NCI-H2081 (cell line): ENCODE results near the gene RPS19.
"Not testable (repeated sequence)": the region's sequence is repeated elsewhere in the genome, so short reads cannot be mapped to it uniquely, and the experiment has no call there.

Experiments used
- DNase-seq, 2 experiments: peaks; one replicate each; lab custom pipeline; 2025; lab: John Stamatoyannopoulos, UW

Gene RPS19

DNA sequence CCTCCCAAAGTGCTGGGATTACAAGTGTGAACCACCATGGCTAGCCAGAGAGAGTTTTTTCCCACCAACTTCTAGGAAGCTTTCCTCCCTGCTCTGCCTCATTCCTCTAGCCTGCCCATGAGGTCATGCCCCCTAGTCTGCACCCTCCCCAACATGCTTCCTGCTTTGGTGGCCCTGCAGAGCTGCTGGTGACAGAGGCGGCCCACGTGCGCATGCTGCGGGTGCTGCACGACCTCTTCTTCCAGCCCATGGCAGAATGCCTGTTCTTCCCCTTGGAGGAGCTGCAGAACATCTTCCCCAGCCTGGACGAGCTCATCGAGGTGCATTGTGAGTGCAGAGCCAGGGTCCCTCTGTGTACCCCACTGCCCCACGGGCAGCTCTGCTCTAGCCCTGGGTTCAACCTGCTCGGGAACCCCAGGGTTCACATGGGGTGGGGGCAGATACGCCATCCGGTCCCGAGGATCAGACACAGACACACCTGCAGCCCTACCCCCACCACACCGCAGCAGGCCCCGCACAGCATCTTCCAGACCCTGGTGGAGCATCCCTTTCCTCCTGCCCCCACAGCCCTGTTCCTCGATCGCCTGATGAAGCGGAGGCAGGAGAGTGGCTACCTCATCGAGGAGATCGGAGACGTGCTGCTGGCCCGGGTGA, 41.8 kb downstream of the RPS19 start:
- no peak for DNase-seq

DNA sequence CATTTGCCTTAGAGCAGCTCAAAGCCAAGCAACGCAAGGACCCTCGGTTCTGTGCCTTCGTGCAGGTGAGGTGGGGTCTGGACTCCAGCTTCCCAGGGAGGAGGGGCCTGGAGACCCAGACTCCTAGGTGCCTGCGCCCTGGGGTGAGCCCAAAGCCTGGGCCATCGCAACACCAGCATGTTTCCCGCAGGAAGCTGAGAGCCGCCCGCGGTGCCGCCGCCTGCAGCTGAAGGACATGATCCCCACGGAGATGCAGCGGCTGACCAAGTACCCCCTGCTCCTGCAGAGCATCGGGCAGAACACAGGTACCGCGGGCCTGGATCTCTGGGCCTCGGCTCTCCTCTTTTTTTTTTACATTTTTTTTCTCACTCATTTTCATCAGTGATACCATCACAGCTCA, 42.5 kb downstream of the RPS19 start:
- DNase-seq = no peak

DNA sequence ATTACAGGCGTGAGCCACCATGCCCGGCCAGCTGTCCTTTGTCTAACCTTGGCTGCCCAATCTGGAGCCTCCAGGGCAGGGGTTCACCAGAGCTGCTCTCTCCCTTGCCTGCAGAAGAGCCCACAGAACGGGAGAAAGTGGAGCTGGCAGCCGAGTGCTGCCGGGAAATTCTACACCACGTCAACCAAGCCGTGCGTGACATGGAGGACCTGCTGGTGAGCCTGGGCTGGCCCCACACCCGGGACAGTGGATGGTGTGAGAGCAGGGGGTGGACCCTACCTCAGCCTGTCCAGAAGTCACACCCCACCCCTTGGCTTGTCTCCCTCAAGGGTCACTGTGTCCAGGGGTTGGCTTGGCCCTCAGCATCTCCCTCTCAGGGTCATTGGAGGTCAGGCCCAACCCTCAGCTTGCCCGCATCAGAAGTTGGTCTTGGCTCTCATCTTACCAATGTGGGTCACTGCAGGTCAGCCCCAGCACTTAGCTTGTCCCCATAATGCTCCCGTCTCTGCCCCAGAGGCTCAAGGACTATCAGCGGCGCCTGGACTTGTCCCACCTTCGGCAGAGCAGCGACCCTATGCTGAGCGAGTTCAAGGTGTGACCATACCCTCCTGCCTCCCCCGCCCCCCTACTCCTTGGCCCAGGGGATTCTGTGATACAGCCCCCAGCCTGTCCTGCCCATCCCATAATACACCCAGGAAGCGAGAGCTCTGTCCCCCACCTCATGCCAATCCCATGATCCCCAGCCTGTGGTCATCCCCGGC, 43.3 kb downstream of the RPS19 start:
- DNase-seq = no peak

DNA sequence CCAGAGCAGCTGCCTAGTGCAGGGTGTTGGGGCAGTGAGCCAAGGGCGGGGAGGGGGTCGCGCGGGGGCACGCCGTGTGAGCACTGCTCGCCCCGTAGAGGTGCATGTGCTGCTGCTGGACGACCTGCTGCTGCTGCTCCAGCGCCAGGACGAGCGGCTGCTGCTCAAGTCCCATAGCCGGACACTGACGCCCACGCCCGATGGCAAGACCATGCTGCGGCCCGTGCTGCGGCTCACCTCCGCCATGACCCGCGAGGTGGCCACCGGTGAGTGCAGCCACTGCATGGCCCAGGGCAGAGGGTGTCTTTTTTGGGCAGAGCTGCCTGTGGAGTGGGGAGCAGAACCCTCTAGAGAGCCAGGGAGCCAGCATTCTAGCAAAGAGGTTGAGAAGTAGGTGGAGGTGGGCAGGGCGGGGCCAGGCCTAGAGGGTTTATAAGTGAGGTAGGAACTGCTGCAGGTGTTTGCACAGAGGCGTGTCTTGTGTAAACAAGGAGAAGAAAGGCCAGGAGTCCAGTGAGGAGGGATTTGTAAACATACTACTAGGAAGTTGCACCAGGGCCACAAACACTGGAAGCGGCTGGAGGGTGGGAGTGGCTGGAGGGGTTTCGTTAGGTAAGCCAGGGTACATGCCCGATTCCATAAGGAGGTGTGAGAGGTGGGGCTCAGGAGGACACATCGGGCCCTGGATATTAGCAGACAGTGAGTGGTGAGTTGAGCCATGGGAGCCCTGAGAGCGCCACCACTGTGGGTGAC, 44.2 kb downstream of the RPS19 start:
- peak; percentile 53 to 56 for DNase-seq

DNA sequence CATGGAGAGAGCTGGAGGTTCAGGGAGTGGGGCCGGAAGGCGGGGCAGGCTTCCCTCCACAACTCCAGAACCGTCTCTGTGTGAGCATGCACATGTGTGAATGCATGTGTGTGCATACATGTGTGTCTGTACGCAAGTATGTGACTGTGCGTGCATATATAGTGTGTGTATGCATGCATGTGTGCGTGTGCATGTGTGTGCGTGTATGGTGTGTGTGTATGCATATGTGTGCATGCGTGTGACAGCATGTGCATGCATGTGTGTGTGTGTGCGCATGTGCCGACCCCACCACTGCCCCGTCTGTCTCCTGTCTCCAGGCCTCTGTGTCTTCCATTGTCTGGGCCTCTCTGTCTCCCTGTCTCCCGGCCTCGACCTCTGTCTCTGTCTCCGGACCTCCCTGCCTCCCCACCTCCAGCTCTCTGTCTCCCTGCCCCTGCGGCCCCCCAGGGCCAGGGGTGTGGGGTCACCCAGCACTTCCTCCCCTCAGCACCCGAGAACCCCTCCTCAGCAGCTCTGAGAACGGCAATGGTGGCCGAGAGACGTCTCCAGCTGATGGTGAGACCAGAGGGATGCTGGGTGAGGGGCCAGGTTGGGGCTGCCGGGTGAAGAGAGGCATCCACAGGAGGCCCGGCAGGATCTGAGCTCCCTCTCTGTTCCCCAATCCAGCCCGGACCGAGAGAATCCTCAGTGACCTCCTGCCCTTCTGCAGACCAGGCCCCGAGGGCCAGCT, 45.4 kb downstream of the RPS19 start:
- DNase-seq = no peak

DNA sequence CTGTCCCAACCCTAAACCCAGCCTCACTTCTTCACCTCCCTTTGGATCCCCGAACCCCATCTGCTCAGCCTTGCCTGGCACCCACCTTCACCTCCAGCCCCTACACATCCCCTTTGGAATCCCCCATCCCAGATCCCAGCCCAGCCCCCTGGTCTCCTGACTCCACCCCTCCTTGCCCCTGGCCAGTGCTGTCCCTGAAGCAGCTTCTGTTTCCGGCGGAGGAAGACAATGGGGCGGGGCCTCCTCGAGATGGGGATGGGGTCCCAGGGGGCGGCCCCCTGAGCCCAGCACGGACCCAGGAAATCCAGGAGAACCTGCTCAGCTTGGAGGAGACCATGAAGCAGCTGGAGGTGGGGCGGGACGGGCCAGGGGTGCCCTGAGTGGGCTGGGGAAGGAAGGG, 46.2 kb downstream of the RPS19 start:
- no peak for DNase-seq

DNA sequence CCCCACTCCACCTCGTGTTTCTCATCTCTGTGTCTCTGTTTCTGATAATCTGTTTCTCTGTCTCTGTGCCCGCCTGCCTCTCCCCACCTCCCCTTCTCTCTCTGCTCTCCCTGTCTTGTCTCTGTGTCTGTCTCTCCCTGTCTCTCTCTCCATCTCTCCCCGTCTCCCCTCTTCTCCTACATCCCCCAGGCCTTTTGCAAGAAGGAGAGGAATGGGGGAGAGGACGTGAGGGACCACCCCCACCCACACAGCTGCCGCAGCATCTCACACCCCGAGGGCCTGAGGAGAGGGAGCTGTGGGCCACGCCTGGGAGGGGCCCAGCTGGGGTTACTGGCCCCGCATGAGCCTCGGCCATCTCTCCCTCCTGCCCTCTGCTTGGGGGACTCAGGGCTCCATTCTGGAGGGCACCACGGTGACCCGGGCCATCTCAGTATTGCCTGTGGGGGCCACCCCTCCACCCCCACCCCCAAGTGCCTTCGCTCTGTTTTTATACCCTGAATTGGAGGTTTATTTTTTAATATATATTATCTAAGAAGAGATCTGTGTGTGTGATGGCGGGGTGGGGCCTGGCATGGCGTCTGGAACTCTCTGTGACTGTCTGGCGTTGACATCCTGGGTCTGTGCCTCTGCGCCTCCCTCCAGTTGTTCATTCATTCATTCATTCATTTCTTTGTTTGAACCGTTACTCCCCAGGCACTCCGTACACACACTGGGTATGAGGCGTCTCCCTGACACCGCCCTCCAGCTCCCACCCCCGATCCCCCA, 47.0 kb downstream of the RPS19 start:
- no peak for DNase-seq

DNA sequence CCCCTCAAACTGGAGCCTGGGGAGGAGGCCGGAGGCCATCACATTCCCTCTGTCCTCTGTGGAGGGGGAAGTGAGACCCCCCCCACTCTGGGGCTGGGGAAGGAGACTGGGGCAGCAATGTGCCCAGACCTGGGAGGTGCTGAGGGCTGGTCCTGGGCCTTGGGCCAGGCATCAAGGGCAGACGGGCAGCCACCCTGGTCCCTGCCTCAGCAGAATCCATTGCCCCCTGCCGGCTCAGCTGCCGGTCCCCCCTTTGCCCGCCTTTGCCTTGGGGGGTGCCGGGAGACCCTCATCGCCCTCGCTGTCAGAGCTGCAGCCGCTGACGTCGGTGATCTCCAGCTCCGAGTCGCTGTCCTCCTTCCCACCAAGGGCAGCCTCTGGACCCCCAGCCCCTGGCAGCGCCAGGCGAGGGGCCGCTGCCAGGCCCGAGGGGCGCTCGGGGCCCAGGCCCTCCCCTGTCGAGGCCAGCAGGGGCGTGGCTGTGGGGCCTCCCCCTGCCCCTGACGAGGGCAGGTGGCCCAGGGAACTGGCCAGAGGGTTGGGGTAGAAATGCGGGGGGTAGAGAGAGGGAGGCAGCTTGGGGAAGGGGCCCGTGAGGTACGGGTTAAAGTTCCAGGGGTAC, 48.0 kb downstream of the RPS19 start:
- DNase-seq = no peak

DNA sequence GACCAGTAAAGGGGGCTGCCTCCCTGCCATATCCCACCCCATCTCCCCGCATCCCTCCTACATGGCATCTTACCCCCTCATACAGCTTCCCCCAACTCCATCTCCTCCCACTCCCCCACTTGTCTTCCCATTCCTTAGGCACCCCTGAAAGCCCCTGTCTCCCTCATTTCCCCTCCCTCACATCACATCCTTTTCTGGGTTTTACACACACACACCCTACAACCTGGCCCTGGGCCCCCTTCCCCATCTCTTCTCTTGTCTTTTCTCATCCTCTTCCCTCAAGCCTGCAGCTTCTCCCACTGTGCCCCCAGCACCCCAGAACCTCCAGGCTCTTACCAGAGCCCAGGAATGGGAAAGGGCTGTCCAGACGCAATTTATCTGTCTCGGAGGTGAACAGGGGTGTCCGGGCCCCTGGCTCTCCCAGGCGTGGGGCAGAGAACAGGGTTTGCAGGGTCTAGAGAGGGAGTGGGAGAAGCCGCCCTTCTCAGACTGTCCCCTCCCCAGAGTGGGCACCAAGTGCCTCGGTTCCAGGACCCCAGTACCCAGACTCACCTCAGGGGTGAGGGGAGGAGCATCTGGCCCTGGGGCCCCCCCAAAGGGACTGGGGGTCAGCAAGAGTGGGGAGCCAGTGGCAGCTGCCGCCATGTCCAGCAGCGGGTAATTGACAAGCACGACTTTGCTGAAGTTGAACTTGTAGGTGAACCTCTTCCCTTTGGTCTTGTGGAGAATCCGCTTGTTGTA, 48.8 kb downstream of the RPS19 start:
- no peak for DNase-seq

DNA sequence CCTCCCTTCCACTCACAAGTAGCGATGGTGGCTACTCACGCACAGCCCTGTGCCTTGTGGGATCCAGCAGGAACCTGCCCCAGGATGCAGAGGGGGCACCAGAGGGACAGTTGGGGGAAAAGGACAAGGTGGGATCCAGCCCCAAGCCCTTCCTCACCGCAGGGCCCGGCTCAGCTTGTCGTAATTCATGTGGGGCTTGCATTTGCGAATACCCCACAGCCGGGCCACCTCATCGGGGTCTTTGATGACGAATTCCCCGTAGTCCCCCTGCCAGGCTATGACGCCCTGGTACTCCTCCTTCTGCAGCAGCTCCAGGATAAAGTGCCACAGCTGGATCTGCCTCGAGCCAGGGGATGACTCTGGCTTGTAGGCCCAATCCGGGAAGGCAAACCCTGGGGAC, 49.7 kb downstream of the RPS19 start:
- DNase-seq = no peak

DNA sequence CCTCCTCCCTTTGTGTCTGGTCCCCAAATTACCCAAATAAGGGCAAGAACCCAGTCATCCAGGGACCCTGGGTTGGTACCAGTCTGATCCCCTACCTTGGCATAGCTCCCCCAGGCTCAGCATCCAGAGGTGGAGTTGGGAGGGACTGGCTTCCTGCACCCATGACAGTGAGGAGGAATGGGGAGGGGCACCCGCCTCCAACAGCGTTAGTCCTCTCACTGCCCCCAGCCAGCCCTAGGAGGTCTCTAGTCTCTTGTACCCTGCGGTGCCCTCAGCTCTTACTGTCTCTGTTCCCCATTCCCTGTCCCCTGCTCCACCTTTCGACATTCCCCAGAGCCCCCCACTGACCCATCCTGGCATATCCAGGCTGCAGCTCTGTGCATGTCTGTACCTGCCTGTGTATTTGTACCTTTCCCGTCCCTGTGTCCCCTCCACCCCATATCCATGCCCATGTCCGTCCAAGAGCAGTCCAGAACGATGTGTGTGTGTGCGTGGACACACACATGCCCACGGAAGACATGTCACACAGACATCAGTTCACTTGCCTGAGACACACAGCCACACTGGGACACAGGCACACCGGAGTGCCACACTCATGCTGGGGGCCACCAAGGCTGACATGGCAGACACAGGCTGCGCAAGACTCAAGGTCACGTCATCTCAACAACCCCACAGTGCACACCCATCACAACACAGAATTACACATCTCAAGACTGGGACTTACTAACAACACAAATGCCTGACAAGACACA, 50.4 kb downstream of the RPS19 start:
- no peak for DNase-seq

DNA sequence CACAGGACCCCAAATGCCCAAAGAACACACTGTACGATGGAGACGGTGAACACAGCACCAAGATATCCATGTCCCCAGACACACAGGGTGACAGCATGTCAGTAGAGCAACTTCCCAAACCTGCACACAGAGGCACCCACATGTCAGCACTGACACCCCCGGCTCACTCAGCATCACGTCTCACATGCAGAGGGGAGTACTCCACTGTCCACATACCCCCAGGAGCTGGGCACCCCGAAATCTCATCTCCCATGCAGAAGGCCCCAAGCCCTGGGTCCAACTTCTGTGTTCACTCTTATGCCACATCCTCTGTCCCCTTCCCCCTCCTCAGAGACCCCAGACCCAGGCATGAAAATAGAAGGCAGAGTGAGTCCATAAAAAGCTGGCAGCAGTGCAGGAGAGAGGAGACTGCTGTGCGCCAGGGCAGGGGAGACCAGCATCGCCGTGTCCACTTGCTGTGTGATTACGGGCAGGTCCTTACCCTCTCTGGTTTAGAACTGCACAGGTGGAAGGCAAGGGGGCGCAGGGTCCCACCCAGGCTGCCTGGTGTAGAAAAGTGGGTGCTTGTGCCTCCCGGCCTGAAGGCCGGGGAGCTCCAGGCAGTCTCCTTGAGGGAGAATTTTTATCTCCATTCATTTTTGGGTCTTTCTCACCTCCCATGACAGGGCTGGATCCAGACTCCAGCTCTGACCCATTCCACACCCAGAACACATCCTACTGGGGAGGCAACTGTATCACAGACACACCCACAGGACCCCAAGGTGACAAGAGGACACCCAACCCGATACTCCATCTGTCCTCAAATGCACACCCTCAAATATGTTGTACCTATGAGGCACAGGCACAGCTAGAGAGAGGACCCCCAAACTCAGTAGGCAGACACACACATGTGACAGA, 51.2 kb downstream of the RPS19 start:
- no peak for DNase-seq

DNA sequence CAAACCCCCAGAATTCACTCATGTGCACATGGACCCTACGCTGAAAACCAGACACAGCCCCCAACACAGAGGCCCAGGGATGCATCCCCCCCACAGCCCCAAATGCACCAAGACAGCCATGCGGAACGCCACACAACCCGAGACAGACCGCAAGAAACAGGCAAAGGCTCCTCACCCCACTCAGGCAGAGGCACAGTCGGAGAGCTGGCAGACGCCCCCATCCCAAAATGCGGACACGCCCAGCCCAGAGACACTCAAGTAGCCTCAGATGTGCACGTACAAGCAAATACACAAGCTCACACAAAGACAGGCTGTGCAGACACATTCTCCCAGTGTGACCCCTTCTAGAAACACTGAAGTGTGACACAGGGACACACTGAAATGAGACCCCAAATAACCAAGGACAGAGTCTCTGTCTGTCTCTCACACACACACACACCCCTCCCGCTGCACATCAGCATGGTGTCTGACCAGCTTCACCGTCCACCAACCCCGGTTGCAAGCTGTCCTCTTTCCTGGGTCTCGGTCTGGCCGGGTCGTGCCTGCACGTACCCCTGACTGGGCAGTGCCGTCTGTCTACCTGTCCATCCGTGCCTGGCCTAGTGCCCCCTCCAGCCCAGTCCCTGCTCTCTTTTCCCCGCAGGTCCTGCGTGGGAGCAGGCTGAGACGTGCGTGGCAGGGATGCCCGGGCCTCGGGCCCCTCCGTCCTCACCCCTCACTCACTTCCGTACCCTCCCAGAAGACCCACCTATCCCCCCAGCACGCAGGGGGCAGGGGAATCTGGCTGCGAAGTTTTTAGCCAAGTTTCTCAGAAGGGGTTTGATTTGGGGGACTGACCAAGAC, 52.1 kb downstream of the RPS19 start:
- no peak for DNase-seq

DNA sequence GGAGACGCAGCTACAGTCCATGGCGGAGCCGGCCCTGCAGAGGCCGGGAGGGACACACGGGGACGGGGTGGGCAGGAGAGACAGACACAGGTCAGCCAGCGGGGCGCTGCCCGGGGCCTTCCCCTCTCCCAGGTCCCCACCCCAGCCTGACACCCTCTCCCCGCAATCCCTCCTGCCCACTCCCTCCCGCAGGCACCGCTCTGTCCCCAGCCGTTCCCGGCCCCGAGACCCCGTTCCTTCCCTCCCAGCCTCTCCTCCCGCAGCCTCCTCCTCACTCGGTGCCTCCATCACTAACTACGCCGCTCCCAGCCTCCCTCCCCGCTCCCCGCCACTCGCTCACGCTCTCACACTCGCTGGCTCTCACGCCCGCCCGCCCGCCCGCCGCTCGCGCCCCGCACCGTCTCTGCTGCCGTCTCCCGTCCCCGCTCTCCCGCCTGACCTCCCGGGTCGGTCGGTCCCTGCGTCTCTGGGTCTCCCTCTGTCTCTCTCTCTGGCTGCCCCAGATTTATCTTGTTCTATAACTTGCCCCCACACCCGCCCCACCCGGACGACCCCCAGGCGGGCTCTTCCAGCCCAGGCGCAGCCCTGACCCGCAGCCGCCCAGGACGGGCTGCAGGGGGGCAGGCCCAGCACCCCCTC, 53.0 kb downstream of the RPS19 start:
- no peak for DNase-seq

DNA sequence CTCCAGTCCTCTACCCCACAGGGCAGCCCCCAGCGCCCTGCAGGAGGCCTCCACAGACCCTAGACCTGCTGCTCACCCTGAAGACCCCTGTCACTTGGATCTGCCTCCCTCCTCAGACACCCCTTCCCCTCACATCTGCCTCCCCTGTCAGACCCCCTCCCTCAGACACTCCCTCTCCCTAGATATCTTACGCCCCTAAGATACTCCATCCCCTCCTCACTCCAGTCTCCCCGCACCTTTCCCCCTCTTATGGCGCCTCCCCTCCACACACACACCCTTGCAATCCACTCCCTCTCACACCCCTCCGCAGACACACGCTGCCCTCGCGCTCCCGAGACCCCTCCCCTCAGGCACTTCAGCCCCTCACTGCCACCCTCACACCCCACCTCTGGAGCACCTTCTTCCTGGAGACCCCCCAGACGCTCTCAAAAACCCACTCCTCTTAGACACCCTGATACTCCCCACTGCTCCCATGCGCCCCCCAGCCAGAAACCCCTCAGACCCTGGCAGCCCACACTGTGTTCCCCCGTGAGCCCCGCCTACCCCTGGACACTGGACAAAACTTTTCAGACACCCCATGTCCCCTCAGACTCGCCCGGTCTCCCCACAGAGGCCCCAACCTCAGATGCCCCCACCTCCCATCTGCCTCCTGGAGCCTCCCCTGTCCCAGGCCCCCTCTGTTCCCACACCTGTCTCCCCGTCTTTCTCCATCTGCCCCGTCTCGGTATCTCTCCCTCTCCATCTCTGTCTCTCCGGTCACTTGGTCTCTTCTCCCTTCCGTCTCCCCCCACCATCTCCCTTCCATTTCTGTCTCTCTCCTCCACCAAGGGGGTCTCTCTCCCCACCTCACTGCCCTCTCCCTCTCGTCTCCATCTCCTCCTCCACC, 53.7 kb downstream of the RPS19 start:
- no peak for DNase-seq

DNA sequence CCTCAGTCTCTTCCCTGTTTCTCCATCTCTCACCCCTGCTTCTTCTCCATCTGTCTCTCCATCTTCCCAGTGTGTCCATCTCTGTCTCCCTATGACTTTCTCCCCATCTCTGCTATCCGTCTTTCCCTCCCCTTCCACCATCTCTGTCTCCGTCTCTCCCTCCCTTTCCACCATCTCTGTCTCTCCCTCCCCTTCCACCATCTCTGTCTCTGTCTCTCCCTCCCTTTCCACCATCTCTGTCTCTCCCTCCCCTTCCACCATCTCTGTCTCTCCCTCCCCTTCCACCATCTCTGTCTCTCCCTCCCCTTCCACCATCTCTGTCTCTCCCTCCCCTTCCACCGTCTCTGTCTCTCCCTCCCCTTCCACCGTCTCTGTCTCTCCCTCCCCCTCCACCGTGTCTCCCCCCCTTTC, 54.4 kb downstream of the RPS19 start:
- DNase-seq = not testable (repeated sequence)
